B cell (primary cell): ENCODE measurements around the gene PCDHGA9.

ENCODE experiments used
- CTCF ChIP-seq: fragments of 200-600 bp; IDR thresholded peaks from one replicate; pipeline ENCODE4 v1.8.0; 2022; ENCODE audit warnings: antibody characterized with exemption, mild to moderate bottlenecking
- EZH2 ChIP-seq: IDR thresholded peaks from 2 replicates; pipeline ENCODE4 v1.6.1; 2012; ENCODE audit warnings: borderline replicate concordance, low read depth, mild to moderate bottlenecking, moderate library complexity, low read length; ENCODE audit not compliant: insufficient read depth, poor library complexity, severe bottlenecking

- TF ChIP-seq CTCF (no peak), EZH2 (no peak)
Measured at GRCh38 chr5:141393267-141393666, 9.3 kb upstream of the PCDHGA9 start.
